Smooth muscle cell of trachea (primary cell): ENCODE results near the gene TRMT1L. TPM values are rescaled to one million over a fixed set of nuclear protein-coding genes. Genes with fewer than 3 reads are reported as not detected.

Experiments
- total RNA-seq: library from RNA; depleted of rRNA; stranded (reverse); fragments of >200 nt; gene quantifications from 2 replicates; pipeline ENCODE4 v1.2.1, GENCODE V29; 2014

Gene TRMT1L
- 26.1 and 46.4 TPM in 2 replicates for total RNA-seq

GRCh38 chr1:185156854-185157598 lies at the start of gene TRMT1L, which contains the start of gene SWT1:
TSS of gene TRMT1L (minus strand) at chr1:185156953. CDS start at chr1:185156712, 241 bp downstream.
TSS of gene SWT1 (plus strand) at chr1:185157167. CDS start at chr1:185160842, 3,675 bp downstream.

Other genes with a start within 250 kb of the TRMT1L start
- gene NIBAN1, start 182.4 kb downstream of the TRMT1L start, total RNA-seq: 71.1 and 74.8 TPM in 2 replicates
- 28.3 and 32.3 TPM in 2 replicates for gene RNF2, start 111.4 kb downstream of the TRMT1L start, total RNA-seq
- gene SWT1, start 214 bp upstream of the TRMT1L start, total RNA-seq: 6.3 and 9.0 TPM in 2 replicates
- 23.5 and 32.6 TPM in 2 replicates for gene IVNS1ABP, start 160.3 kb upstream of the TRMT1L start, total RNA-seq